GM12801 (cell line): ENCODE data around the gene MTTP.

Experiments used
- TF ChIP-seq, protein P1 (sequence below): IDR thresholded peaks from one replicate; pipeline ENCODE4 v1.5.1; 2011; ENCODE audit warnings: control low read depth; ENCODE audit not compliant: insufficient read length; ENCODE audit errors: extremely low read depth

MTTP gene

DNA sequence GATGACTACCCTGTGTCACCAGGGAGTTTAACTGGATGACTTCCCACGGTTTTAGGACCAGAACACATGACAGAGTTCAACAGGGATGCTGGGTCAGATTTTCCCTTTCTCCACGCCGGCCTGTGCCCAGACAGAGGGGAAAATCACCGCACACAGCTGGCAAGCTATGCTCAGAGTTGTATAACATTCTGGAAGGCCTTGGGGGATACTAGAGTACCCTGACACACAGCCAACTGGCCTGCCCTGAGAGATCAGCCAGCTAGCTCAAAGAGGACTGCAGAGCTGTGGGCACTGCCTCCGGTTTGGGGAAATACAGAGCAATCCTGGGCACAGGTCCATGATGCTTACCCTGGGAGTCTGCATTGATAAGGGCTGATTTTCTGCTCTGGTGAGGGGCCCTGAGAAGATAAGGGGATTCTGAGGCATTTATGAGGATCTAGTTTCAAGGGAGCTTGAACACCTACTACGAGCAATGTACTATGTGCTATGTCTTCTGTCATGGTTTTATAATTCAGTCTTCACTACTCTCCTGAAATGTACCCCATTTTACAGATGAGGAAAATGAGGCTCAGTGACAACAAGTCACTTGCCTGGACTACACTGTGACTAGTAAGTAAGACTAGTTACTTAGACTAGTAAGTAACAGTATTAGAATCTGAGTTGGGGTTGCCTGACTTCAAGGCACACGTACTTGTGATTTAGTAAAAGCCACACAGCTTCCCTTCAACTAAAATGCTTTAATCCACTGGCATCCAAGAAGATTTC lies 68.3 kb downstream of the MTTP start:
- TF ChIP-seq, protein P1, sequence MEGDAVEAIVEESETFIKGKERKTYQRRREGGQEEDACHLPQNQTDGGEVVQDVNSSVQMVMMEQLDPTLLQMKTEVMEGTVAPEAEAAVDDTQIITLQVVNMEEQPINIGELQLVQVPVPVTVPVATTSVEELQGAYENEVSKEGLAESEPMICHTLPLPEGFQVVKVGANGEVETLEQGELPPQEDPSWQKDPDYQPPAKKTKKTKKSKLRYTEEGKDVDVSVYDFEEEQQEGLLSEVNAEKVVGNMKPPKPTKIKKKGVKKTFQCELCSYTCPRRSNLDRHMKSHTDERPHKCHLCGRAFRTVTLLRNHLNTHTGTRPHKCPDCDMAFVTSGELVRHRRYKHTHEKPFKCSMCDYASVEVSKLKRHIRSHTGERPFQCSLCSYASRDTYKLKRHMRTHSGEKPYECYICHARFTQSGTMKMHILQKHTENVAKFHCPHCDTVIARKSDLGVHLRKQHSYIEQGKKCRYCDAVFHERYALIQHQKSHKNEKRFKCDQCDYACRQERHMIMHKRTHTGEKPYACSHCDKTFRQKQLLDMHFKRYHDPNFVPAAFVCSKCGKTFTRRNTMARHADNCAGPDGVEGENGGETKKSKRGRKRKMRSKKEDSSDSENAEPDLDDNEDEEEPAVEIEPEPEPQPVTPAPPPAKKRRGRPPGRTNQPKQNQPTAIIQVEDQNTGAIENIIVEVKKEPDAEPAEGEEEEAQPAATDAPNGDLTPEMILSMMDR = no peak

DNA sequence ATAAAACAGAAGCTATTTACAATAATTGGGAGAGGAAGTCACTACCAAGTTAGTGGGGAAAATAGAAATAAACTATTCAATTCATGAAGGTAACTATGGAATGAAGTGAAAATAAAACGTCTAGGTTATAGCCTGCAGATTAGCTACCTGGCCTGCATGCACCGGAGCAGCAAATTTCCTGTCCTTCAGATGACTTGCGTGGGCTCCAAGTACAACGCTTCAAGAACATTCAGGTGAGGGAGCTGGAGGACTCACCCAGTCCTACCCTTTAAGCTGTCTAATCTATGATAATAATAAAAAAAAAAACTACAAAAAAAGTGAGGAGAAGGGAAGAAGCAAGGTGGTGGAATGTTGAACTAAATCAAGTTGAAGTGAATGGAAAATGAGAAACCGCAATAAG lies 69.8 kb downstream of the MTTP start:
- TF ChIP-seq, protein P1 = no peak

DNA sequence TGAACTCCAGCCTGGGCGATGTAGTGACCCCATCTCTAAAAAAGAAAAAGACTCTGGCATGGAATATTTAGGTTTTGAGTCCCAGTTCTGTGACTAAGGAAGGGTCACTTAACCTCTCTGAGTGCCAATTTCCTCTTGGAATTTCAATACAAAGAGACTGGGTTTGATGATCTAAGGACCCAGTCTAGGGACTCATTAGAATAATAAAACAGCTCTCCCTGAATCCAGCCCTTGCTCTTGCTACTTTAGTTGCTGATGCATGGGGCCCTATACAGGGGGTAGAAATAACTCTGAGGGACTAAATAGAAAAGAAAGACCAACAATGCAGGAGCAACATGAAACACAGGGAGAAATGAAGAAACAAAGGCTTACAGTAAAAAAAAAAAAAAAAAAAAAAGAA lies 70.4 kb downstream of the MTTP start:
- TF ChIP-seq, protein P1 = no peak

DNA sequence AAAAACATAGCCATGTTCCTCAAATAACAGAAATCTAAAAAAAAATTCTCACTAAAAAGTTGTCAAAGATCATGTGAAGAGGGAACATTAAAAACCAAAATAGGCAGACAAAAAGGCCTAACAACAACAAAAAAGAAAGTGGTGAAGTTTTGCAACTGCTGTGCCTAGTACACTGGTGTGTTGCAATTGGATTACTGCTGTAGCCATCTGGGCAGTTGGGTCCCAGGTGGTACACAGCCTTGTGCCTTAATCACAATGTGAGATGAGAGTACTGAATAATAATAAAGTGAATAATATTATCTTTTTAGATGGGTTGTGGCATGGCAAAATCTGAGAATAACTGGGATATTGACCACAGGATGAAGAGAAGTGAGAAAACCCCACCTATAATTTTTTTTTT lies 71.0 kb downstream of the MTTP start:
- TF ChIP-seq, protein P1 = no peak

DNA sequence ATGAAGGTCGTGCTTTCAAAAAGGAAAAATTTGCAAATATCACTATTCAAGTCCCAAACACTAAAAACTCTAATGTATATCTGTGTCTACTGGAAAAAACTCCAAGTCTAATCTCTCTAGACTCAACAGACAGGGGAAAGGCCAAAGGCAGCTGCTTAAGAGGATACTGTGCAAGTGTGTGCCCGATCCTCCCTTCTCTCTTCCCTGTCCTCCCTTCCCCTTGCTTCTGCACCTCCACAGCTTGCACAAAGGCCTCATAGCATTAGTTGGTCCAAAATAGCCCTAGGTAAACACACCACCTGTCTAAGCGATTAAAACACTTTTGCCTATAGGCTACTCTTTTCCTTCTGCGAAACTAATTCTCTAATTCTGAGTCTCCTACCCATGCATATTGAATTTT lies 72.4 kb downstream of the MTTP start:
- TF ChIP-seq, protein P1 = no peak

DNA sequence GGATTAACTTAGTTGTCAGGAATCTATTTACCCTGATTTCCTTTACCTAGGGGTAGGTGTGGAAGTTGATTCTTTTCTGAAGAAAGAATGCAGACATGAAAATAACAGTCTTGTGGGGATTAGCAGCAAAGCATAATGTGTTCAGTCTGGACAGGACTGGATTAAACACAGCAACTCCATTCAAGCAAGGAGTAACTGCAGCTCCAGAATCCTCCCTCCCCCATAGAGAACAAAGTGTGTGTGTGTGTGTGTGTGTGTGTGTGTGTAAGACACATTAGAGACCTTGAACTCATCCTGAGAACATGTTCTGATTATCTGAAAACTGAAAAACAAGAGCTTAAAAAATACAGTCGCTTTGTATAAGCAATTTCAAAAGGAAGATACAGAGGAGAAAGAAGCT lies 73.7 kb downstream of the MTTP start:
- TF ChIP-seq, protein P1 = no peak

DNA sequence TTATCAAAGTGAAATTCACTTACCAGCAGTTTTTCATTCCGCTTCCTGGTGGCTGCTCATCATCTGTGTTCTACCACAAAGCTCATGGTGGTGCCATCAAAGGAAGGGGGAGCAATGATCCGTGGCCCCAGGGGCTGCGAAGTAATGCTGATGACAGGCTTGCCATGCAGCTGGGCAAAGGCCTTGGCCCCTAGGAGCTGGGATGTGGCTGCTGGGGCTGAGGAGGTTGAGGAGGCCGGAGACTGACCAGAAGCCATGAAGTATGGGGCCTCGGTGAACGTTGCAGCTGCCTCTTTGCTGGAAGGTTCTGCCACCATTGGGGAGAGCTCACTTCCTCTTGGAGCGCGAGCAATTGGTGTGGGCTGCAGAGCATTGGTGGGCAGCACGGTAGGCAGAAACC lies 74.6 kb downstream of the MTTP start:
- TF ChIP-seq, protein P1 = no peak
